ENCODE results near the gene KRT33A.

The KRT33A gene

GRCh38 chr17:41329279-41329948, 21.2 kb downstream of the KRT33A start:
- peak; percentile 34 for DNase-seq (ENCODE audit: low spot score)

- no peak for DNase-seq (ENCODE audit: low spot score)
These were observed 22.4 kb downstream of the KRT33A start for GRCh38 chr17:41328207-41328606.

DNA sequence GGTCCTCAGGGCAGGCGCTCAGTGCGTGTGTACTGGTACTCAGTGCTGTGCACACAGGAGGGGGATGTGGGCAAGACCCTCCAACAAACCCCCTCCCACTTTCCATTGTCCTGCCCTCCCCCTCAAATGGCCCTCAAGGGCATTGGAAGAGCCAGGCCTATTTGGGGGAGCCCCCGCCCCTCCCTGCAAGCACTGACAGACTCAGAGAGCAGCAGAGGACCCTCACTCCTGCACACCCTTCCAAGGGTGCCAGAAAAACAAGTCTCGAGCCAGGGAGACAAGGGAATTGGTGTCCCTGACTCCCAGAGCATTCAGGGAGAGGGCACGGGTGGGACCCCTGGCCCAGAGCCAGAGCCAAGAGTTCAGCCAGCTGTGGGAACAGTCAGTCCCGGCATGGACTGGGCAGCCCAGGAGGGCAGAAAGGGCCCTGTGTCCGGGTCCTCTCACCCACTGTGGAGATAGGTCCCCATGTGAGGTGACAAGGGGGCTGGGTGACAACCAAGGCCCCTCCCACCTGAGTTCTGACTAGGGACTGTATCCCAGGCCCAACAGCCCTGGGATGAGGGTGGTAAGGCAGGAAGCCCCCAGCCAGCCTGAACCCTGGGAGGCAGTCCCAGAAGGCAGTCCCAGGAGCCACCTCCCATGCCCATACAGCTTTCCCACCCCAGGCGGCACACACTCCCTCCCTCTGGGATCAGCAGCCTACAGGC, 23.1 kb downstream of the KRT33A start:
- no peak for DNase-seq (ENCODE audit: low spot score)

- no peak for DNase-seq (ENCODE audit: low spot score)
These were observed 24.2 kb downstream of the KRT33A start for GRCh38 chr17:41326173-41327145.

DNA sequence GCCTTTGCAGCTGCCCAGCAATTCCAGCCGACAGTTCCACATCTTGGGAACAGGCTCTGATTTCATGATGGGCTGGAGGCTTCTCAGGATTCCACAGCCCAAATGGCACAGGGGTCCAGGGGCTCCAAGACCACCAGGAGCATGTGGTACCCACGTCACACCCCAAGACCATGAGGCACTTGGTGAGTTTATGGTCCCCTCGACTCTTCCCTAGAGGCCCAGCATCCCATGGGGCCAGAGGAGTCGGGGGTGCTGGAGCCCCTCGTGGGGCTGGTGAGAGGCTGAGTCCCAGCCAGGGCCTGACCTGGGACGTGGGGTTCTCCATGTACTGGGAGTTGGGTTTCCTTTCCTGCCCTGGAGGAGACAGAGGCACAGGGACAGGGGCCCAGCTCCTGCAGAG, 25.0 kb downstream of the KRT33A start:
- DNase-seq (ENCODE audit: low spot score): no peak

DNA sequence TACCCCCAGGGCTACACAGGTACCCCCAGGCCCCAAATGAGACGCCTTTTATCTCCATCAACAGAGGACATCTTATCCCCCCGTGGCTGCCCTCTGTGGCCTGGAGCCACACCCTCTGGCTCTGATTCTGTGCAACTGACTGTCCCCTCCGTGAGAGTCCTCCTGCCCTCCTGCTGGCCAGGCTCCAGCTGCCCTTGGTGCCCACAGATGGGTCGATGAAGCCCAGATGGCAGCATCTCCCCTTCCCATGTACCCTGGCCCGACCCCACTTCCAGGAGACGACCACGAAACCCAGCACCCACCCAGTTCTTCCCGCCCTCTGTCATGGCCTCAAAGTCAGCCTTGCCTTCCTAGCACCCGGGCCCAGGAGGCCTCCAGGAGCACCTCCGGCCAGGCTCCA, 25.5 kb downstream of the KRT33A start:
- DNase-seq (ENCODE audit: low spot score): no peak

- no peak for DNase-seq (ENCODE audit: low spot score)
These were observed 26.2 kb downstream of the KRT33A start for GRCh38 chr17:41324180-41325075.

- DNase-seq (ENCODE audit: low spot score): no peak
These were observed 27.4 kb downstream of the KRT33A start for GRCh38 chr17:41322903-41323895.

DNA sequence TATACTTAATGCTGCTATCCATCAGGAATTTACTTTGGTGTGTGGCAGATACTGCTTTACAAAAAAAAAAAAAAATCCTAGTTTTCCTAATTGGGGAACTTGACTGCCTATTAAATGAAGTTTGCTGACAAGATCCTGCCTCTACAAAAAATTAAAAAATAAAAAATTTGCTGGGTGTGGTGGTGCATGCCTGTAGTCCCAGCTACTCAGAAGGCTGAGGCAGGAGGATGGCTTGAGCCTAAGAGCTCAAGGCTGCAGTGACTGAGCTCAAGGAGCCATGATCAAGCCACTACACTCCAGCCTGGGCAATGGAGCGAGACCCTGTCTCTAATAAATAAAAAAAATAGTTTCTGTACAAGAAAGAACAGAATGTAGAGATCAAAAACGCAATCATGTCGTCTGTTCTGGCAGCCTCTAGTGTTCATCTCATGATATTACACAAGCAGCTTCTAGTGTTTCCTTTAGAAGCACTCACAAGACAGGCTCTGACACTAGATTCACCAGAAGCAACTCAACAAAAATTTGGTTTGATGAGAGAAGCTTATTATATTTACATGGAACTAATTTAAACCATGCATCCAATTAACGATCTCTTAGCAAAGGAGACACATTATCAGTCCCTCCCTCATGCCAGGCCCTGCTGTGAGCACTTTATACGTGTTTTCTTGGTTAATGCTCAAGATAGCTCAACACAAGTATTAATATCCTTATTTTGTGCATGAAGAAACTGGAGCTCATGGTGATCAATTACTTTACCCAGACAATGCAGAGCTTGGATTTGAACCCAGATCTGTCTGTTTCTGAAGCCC, 28.3 kb downstream of the KRT33A start:
- peak; percentile 68 for DNase-seq (ENCODE audit: low spot score)

GRCh38 chr17:41318231-41318630, 32.4 kb downstream of the KRT33A start:
- DNase-seq (ENCODE audit: low spot score): no peak

DNA sequence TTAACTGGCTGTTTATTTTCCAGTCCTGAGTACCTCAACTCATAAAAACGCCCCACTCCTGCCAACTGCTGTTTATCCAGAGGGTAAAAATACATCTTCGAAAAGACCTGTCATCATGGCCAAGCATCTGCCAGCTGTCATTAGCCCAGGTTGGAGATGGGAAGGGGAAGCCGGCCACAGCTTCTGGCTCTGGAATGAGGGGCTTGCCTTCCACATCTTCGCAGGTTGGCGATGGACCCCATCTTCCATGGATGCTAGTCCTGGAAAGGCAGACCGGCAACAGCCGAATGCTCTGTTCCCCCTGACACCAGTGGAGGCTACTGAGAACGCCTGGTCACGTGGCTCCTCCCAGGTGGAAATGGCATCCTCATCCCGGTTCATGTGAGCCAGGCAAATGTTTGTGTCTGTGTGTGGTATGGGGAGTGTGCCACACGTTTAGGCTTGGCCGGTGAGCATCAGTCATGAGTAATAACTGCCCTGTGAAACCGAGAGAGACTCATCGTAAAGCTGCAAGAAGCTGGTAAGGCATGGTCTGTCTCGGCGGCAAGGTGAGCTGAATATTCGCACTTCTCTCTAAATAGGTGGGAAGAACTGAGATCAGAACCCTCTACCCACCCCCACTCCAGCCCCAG, 34.7 kb downstream of the KRT33A start:
- no peak for DNase-seq (ENCODE audit: low spot score)

DNA sequence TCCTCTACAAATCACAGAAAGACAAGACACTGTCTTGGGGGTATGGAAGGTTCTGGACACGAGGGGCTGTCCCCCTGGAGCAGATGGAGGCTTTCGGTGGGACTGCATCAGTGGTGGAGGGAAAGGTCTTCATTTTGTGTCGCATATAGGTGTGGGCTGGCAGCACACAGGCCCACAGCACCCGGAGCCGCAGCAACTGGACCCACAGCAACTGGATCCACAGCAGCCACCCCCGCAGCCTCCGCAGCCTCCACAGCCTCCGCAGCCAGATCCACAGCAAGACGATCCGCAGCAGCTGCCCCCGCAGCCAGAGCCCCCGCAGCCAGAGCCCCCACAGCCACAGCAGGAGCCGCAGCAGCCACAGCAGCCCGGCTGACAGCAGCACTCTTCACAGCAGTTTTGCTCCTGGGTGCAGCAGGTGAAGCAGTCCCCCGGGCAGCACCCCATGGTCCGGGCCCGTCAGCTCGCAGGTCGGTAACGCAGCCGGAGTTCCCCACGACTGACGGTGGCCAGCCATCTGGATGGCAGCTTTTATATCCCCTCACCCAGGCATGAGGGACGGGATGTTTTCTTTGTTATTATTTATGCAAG, 35.3 kb downstream of the KRT33A start, which contains the start of gene KRTAP17-1:
Gene KRTAP17-1, minus strand, starts transcription at position 507 of the 591 bp plus-strand sequence. Its CDS starts 60 bp downstream, at position 447.
- DNase-seq (ENCODE audit: low spot score): no peak

DNA sequence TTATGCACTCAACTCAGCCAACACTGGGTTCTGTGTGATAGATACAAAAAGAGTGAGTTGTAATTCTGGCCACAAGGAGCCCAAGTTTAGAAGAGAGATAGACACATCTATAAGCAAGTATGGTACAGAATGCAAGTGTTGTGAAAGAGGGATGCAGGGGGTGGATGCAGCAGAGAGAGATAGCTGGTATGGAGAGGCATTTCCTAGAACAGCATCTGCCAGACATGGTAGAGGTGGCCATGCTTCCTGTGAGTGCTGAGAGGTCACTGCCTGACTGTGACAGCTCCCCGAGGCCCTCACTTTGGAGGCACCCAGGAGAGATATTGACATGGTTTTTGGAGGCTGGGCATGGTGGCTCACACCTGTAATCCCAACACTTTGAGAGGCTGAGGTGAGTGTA, 39.5 kb downstream of the KRT33A start:
- DNase-seq (ENCODE audit: low spot score): no peak

DNA sequence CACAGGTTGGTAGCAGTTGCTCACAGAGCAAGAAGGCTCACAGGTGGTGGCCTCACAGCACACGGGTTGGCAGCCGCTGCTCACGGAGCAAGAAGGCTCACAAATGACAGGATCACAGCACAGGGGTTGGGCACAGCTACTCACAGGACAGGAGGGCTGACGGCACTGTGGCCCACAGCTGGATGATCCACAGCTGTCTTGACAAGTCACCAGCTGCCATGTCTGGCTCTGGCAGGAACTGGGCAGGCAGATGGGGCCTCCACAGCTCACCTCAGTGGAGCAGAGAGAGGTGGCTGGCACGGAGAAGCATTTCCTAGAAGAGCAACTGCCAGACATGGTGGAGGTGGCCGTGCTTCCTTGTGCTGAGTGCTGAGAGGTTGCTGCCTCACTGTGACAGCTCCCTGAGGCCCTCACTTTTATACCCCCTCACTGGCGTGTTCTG, 41.7 kb downstream of the KRT33A start, which contains the start of gene KRTAP16-1:
Gene KRTAP16-1, minus strand, starts transcription at position 392 of the 442 bp plus-strand sequence. Its CDS starts 56 bp downstream, at position 336.
- no peak for DNase-seq (ENCODE audit: low spot score)

GRCh38 chr17:41308251-41308917, 42.2 kb downstream of the KRT33A start:
- DNase-seq (ENCODE audit: low spot score): peak; percentile 31

DNA sequence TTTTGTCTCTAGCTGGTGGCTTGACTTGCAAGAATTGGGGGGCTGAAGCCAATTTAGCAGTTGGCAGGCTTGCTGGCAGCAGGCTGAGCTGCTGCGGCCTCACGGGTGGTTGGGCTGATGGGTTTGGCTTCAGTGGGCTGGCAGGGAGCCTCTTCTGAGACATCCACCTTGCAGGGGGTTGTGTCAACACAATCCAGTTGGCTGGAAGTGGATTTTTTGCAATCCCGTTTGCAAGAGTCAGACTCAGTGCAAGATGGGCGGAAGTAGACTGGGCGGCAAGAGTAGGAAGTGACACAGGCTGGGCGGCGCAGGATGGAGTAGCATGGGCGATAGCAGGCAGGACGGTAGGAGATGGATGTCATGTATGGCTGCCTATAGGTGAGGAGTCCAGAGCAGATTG, 43.0 kb downstream of the KRT33A start:
- DNase-seq (ENCODE audit: low spot score): no peak

- DNase-seq (ENCODE audit: low spot score): no peak
These were observed 46.5 kb downstream of the KRT33A start for GRCh38 chr17:41304091-41304490.

DNA sequence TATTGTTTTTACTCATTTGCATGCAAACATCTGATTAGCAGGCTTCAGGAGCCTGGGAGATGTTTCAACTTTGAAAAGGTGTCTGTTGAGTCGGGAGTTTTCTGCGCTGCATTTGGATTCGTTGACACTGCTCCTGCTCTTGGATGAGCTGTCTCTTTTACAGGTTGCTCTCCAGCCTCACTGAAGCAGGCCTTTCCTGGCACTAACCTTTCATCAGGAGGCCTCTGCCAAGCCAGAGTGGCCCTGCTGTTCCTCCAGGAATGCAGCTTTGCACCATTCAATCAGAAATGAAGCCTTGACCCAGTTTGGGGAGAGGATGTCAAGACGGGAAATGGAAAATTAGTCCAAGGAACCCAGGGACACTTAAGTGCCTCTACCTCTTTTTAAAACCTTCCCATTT, 47.6 kb downstream of the KRT33A start:
- DNase-seq (ENCODE audit: low spot score): no peak
